Endometrium (tissue), 2 donors: Measurements from ENCODE around the gene TUT7.
"Not testable (repeated sequence)": the region's sequence is repeated elsewhere in the genome, so short reads cannot be mapped to it uniquely, and the experiment has no call there.

Source experiments
- FAIRE-seq: peaks from 2 replicates; lab custom pipeline; 2012; peaks lifted over from hg19 to GRCh38; lab: Jason Lieb, UNC
- donor health status: control.
- donor health status: control.

TUT7 gene

DNA sequence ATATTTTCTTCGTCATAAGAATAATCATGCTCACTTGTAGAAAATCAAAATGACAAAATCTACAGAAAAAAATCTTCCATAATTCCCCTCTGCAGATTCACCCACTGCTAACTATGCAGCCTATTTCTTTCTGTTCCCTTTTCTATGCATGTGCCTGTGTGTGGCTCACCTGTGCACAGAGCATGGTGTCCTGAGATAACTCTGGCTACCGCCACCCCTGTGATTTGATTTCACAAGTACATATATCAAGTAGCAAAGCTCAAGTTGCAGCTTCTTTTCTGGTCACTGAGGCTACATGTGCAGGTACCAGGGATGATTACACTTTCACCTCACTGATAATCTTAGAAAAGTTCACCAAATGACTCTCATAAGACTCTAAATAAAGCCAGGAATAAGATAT, 53.5 kb downstream of the TUT7 start:
- no peak for FAIRE-seq

DNA sequence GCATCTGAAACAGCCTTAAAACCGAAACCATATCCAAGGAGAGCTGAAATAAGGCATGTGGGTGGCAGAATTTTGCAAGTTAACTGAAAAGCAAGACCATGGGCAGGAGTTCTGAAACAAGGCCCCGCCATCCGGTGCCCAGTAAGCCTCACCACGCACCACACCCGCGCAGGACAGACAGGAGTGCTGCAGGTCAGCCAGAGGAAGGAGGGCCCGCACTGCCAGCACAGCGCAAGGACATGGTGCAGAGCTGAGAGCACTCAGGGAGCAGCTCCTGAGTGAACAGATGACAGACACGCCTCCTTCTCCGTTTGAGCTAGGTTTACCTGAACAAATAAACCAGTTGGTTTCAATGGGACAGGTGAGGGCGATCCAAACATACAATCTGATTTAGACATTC, 55.3 kb downstream of the TUT7 start:
- no peak for FAIRE-seq

DNA sequence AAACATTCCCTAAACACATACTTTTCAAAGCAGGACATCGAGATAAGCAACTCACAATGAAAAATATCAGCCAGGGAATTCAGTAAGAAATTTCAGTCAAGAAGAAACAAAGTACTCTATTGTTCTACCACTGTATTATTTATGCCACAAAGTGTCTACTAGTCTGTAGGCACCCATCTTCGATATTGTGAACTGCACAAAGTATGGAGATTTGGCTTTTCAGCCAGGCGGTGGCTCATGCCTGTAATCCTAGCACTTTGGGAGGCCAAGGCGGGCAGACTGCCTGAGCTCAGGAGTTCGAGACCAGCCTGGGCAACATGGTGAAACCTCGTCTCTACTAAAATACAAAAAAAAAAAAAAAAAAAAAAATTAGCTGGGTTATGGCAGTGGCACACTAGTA, 63.9 kb downstream of the TUT7 start:
- not testable (repeated sequence) for FAIRE-seq

DNA sequence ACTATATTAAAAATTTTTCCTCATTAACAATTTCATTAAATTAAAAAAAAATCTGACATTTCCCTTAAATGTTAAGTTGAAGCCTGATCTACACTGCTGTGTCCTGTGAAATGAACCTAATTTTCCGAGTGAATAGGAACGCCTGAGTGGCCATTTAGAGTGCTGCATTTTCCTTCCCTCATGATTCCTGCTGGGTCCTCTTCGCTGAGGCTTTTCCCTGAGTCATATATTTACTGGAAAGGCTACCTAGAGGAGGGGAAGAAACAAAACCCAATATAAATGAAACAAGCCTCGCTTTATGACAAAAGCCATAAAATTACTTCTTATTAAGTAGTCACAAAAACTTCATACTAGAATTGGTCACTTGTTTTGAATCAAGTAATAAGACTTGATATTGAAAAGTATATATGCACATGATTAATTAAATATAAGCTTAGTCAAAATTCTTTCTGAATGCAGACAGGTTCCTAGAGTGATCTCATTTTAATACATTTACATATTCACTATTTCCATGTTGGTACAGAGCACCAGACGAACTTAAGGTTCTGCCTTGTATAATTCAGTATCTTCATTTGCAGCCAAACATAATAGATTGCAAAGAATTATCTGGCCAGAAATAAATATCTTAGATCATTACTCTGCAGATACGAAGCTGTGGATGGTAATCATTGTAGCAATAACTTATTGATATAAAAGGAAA, 65.6 kb downstream of the TUT7 start:
- no peak for FAIRE-seq

DNA sequence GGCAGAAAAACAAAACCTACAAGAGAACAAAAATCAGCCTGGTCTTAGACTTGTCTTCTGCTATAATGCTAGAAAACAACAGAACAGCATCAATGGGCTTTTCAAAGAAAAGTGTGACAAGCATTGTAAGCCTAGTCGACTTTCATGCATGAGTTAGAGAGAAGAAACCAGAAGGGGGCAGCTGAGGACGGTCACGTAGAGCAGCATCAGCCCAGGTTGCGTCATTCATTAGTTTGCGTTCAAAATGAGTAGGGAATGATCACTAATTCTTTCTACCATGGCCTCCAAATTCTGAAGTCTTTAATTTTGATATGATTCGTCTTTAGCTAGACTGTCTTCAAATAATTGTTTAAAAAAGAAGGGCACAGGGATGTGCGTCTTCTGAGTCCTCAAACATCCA, 67.2 kb downstream of the TUT7 start:
- FAIRE-seq: no peak

DNA sequence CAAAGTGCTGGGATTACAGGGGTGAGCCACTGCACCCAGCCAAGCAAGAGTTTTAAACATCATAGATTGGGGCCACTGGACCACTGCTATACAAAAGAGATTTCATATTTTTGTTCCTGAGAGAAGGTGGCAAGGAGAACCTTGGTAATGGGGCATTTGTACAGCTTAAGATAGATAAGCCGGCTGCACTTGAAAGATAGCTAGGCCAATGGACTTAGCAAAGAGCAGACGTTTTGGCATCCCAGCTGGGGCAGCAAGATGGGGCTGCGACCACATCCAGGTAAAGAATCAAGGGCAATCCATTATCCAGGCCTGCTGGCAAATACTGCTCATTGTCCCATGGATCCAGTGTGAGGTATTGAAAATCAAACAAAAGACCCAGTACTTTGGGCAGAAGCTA, 67.9 kb downstream of the TUT7 start:
- no peak for FAIRE-seq

DNA sequence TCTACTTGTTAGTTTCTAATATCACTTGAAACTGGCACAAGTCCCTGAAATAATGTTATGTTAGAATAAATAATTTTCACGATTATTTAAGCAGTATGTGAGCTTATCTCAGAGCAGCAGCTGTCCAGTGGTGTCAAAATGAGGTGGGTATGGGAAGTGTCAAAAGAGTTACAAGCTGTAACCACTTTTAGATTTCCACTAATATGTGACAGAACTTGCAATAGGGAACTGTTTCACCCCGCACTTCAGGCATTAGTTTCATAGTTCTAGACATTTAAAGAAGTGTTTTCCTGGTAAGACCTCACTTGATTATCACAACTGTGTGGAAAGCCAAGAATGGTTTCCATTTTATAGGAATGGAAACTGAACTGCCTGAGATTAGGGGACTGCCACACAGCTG, 68.9 kb downstream of the TUT7 start:
- no peak for FAIRE-seq

DNA sequence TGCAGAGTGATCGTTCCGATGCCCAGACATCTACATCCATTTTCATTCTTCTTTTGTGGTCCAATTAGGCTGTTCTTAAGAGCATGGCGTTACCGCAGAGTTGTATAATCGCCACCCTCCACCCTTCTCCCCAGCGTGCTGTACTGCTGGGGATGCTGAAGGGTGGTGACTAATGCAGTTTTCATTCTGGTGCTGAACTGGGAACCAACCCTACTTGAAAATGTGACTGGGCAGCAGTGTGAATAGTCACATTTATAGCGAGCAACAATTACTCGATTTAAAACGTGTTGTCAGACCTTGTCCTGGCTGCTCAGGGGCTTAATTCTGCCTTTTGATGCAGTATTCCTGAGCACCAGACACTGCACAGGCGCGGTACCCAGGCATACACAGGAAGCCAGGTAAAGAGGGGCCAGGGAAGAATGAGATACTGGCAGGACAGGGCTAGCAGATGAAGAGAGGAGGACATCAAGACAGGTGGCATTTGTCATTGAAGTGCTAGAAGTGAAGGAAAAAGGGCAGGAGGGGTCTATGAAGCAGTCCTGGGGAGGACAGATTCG, 71.2 kb downstream of the TUT7 start:
- FAIRE-seq: no peak

DNA sequence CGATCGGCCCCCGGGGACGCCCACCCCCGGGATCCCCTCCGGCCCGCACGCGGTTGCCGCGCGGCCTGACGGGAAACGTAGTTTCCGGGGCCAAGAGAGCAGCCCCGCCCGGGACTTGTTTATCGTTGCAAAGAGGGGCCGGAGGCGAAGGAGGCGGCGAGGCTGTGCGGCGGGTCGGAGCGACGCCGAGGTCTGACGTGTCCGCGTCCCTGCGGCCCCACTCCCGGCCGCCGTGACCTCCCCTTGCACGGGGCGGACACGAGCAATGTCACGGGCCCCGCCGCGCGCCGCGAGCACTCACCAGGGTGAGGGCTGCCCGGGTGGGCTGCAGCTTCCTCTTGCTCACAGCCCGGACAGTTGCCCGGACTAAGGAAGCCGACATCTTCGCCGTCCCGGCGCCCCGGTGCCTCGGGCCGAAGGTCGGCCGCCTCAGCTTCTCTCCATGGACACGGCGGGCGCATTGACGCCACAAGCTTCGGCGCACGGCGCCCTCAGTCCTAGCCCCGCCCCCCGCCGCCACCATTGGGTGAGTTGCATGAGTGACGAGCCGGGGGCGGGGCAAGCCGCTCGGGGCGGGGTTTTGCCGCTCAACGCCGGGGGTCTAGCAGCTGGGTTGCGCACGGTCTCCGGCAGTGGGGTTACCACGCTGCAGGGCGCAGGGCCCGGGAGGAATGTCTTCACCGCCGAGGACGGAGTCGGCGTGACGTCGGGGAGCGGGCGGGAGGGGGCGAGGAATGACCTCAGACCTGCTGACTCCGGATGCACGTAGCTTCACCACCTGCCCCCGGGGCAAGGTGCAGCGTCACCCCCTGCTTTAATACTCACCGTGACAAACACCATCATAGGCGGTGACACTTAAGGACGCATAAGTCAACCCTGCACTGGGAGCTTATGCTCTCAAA, 71.9 kb downstream of the TUT7 start, which contains the start of gene ISCA1:
Gene ISCA1 (minus strand): TSS at position 462 of the 902 bp plus-strand sequence. CDS start 80 bp downstream, at position 382.
- no peak for FAIRE-seq

DNA sequence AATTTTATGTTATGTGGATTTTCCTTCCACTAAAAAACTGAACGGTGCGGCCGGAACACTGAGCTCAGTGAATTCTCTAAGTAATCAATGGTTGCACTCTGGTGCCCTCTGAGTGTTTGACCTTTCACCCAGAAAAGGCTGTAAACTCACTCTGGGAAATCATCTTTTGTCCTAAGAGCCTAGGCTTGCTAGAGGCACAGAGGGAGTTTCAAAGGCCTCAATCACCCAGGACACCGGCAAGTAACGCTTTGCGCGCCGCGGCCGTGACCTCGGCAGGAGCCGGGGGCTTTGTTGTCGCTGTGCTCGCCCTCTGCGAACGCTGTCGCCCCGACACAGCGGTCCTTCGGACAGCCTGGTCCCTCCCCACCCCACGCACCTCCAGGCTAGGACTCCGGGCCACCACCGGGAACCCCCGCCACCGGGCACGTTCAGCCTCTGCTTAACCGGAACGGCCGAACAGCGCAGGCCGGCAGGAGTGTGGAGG, 72.6 kb downstream of the TUT7 start:
- FAIRE-seq: no peak

DNA sequence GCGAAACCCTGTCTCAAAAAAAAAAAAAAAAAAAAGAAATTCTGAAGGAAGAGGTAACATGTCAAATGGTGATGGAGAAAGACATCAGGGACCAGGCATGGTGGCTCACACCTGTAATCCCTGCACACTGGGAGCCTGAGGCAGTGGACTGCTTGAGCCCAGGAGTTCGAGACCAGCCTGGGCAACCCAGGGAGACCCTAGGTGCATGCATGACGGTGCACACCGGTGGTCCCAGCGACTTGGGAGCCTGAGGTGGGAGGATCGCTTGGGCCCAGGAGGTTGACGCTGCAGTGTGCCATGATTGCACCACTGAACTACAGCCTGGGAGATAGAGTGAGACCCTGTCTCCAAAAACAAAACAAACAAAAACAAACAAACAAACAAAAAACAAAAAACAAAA, 73.6 kb downstream of the TUT7 start:
- no peak for FAIRE-seq

DNA sequence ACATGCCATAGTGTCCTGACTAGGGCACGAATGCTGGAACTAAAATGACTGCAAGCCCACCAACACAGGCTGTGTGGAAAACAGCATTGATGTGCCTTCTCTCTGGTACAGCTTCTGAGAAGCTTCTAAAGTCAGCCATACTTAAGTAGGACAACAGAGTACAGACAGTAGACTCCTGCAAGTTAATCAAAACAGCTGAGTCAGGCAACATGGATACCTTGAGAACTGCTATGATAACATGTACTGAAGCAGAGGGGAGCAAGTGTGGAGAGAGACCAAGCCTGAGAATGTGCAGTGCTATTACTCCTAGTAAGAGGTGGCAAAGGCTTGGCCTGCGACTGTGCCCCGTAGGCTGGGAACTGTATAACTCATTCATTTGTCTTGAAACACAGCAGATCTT, 74.4 kb downstream of the TUT7 start:
- no peak for FAIRE-seq

DNA sequence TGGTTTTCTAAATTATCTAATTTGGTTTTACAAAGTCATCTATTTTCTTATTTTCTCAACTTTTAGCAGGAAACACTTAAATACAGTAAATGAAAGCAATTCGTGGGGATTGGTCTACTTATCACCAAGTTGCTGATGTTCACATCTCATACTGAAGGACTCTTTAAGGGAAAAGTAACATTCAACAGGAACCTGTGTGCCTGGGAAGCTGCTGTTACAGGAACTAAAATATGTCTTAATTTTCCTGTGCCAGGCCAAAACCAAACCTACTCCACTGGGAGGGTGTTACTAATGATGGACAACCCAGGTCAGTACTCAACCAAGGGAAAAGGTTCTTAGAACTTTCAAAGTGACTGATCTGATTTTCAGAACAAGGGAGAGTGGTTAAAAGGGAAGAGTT, 77.1 kb downstream of the TUT7 start:
- no peak for FAIRE-seq

DNA sequence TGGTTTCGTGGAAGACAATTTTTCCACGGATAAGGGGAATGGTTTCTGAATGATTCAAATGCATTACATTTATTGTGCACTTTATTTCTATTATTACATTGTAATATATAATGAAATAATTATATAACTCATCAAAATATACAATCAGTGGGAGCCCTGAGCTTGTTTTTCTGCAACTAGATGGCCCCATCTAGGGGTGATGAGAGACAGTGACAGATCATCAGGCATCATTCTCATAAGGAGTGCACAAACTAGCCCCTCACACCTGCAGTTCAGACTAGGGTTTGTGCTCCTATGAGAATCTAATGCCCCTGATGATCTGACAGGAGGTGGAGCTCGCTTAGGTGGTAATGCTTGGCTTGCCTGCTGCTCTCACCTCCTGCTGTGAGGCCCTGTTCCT, 78.2 kb downstream of the TUT7 start:
- FAIRE-seq: no peak

DNA sequence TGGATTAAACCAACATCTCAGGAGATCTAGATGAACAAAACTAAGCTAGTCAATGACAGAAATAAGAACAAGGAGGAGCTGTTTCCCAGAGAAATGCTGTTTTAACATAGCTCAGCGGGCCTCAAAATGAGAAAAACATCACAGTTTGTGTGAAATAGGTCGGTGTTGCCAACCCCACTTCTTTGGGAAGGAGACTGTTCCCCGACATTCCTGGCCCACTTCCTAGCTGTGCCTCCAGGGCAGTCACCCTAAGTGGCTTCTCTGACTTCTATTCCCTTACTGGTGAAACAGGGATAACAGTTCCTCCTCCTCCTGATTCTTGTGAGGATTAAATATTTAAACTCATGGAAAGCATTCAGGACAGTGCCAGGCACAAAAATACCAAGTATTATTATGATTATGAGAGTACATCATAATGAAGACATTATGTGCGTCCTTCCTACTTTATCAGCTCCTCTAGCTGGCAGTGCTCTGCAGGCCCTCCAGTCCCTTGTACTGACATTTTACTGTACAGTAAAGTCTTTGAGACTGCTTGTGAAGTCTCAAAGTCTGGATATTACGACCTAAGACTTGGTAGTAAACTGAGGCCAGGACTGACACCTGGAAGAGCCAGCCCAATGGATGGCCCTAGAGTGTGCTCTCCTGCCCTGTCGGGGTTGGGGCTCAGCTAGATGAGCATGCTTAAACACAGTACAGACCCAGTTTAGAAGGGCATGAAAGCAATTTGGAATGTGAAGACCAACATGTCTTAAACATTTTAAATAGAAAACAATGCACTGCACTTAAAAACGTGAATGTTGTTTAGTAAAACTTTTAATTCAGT, 79.2 kb downstream of the TUT7 start:
- no peak for FAIRE-seq

DNA sequence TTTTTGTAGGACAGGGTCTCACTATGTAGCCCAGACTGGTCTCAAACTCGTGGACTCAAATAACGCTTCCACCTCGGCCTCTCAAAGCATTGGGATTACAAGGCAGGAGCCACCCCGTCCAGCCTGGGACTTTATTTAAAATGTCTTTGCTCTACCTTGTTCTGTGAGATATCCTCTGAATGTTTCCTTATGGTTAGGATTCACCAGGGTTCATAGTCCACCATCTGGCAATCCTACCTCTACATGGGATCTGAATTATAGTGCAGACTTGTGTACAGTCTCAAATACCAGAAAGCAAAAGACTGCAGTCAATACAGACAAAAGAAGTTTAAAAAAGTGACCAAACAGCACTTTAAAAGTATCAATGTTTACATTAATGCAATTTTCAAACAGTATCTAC, 82.0 kb downstream of the TUT7 start:
- no peak for FAIRE-seq

DNA sequence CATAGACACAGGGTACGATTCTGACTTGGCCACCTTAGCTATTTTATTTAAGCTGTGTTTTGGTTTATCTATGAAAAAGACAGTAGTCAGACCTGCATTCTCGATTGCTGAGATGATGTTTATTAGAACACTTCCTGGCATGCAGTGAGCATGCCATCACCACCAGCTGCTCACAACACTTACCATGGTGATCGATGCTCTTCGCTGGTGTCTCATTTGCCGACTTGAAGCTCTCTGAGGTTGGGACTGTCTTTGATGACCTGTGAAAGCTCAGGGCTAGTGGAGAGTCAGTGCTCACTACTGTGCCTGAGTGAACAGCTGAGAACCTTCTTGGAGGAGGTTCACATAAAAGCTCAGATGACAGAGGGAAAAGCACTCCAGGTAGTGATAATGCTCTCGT, 90.3 kb downstream of the TUT7 start:
- FAIRE-seq: no peak

DNA sequence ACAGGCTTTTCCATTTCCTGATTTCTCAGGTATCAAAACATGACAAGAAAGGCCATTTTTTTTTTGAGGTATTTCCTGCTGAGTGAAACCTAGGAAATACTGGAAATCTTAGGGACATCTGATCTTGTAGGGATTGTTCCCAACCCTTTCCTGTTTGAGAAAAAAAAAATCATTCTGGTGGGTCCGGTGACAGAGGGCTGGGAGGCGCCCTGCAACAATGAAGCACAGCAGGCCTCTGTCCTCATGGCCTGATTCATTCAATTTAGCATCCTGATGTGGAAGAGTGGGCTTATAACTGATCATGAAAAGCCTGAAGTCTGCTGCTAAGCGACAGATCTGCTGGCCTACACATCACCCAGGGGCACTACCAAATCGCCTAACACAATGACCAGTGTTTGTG, 91.7 kb downstream of the TUT7 start:
- no peak for FAIRE-seq

DNA sequence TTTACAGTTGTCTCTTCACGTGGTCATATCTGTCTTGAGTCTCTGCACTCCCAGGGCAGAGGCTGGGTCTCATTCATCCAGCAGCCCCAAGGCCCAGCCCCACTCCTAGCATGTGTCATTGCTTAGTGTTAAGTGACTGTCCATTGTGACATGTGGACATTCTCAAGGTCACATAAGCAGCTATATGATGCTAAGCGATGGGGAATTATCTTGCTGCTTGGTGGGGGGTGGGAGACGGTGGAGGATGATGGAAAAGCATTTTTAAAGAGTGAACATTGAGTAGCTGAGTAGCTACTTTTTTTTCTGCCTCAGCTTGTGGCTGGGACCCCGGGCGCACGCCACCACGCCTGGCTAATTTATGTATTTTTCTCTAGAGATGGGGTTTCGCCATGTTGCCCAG, 94.7 kb downstream of the TUT7 start, which contains the start of gene C9orf153:
Gene C9orf153 (minus strand): TSS at position 101 of the 400 bp plus-strand sequence. CDS start 30,054 bp downstream, outside the sequence.
- no peak for FAIRE-seq

DNA sequence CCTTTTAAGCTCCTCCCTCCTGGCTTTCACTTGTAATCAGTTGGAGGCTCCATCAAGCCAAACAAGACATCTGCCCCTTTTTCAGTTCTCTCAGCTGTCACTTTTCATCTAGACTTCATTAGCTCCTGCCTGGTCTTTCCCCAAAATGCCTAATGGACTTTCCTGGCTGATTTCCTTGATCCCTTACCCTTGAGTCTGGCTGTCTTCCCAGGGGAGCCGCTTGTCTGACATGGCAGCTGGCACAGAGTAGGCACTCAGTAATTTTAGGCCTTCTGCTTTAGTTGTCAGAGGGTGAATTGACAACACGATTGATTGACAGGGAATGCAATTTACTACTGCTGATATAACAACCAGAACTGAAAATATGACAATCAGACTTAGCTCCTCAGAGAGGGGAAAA, 96.8 kb downstream of the TUT7 start:
- no peak for FAIRE-seq

DNA sequence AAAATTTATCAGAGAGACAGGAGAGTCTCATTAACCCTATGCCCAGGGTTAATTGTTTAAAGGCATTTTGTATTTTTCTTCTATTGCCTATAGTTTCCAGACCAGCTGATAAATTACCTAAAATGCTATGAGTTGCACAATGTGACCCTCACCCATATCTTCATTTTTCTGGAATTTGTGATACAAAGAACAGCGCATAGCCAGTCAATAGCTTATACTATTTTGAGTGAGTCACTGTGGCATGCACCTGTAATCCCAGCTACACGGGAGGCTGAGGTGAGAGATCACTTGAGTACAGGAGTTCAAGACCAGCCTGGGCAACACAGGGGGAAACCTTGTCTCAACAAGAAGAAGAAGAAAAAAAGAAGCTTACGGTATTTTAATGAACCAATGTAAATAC, 97.6 kb downstream of the TUT7 start:
- FAIRE-seq: no peak

DNA sequence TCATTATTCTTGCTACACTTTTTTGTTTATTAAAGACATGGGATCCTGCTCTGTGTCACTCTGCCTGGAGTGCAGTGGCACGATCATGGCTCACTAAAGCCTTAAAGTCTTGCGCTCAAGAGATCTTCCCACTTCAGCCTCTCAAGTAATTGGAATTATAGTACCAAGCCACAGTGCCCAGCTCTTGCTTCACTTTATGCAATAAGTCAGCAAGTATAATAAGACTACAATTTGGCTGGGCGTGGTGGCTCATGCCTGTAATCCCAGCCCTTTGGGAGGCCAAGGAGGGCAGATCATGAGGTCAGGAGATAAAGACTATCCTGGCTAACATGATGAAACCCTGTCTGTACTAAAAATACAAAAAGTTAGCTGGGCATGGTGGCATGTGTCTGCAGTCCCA, 100.6 kb downstream of the TUT7 start:
- no peak for FAIRE-seq
